Frontal cortex (tissue), 4 donors: ENCODE results near the gene ANKRD11. TPM values are rescaled to one million over a fixed set of nuclear protein-coding genes. Genes with fewer than 3 reads are reported as not detected.

Experiments used
- DNase-seq, 2 donors: peaks; one replicate each; pipeline ENCODE4 v3.0.0; 2012; ENCODE audit warnings: low spot score in 2 of 2
- FAIRE-seq: peaks from 2 replicates; lab custom pipeline; 2012; peaks lifted over from hg19 to GRCh38; lab: Jason Lieb, UNC
- total RNA-seq: library from RNA; depleted of rRNA; stranded (reverse); fragments of >200 nt; gene quantifications from one replicate; pipeline ENCODE4 v1.2.3, GENCODE V29; 2014
- donor health status: control.
- donor health status: control.
- donor health status: control.

The ANKRD11 gene
- total RNA-seq, 1 donor from 2014 or later = 27.7 TPM

GRCh38 chr16:89507834-89508590, 17.7 kb upstream of the ANKRD11 start, which contains the start of gene SPG7:
Gene SPG7 (plus strand): TSS chr16:89508403. CDS start chr16:89508418, 15 bp downstream.
- DNase-seq (peak; percentile 98 to 99), FAIRE-seq (no peak)

GRCh38 chr16:89507214-89507833, 17.0 kb upstream of the ANKRD11 start:
- FAIRE-seq (no peak), DNase-seq (no peak)

- DNase-seq = no peak
- no peak for FAIRE-seq
These were observed 16.4 kb upstream of the ANKRD11 start for GRCh38 chr16:89506791-89507191.

- FAIRE-seq (no peak), DNase-seq (no peak)
These were observed 15.7 kb upstream of the ANKRD11 start for GRCh38 chr16:89506113-89506504.

GRCh38 chr16:89505204-89506112, 15.1 kb upstream of the ANKRD11 start:
- peak; percentile 47 to 69 for DNase-seq

GRCh38 chr16:89504091-89504490, 13.7 kb upstream of the ANKRD11 start:
- DNase-seq (no peak), FAIRE-seq (no peak)

More at GRCh38 chr16:89505204-89506112, 15.1 kb upstream of the ANKRD11 start:
- no peak for FAIRE-seq

GRCh38 chr16:89502081-89502843, 11.9 kb upstream of the ANKRD11 start:
- no peak for FAIRE-seq
- no peak for DNase-seq

- no peak for FAIRE-seq
- no peak for DNase-seq
These were observed 9.4 kb upstream of the ANKRD11 start for GRCh38 chr16:89499767-89500166.

- FAIRE-seq (no peak), DNase-seq (no peak)
These were observed 8.5 kb upstream of the ANKRD11 start for GRCh38 chr16:89498839-89499238.

GRCh38 chr16:89495121-89495520, 4.8 kb upstream of the ANKRD11 start:
- no peak for DNase-seq
- no peak for FAIRE-seq

GRCh38 chr16:89493776-89494175, 3.4 kb upstream of the ANKRD11 start:
- no peak for DNase-seq
- no peak for FAIRE-seq

- DNase-seq (no peak), FAIRE-seq (no peak)
These were observed 1.8 kb upstream of the ANKRD11 start for GRCh38 chr16:89491974-89492687.

- DNase-seq (no peak), FAIRE-seq (no peak)
These were observed 993 bp upstream of the ANKRD11 start for GRCh38 chr16:89491238-89491869.

GRCh38 chr16:89489898-89490438, 393 bp downstream of the ANKRD11 start:
- FAIRE-seq (no peak), DNase-seq (no peak)

GRCh38 chr16:89489040-89489897, 1.1 kb downstream of the ANKRD11 start:
- DNase-seq (peak; percentile 63 to 73), FAIRE-seq (no peak)

GRCh38 chr16:89485701-89486246, 4.6 kb downstream of the ANKRD11 start:
- no peak for DNase-seq
- FAIRE-seq = no peak
